RPMI8226 (cell line): Measurements from ENCODE around the gene DHX32.

Experiments
- DNase-seq: peaks from one replicate; pipeline ENCODE4 v3.0.0-alpha.2; 2015

The DHX32 gene

GRCh38 chr10:125801574-125801973 lies 79.5 kb downstream of the DHX32 start:
- no peak for DNase-seq

GRCh38 chr10:125799451-125800182 lies 81.5 kb downstream of the DHX32 start:
- no peak for DNase-seq

- DNase-seq, result no peak
These were observed 83.0 kb downstream of the DHX32 start for GRCh38 chr10:125797994-125798662.

- no peak for DNase-seq
These were observed 83.7 kb downstream of the DHX32 start for GRCh38 chr10:125797424-125797823.

GRCh38 chr10:125795637-125796190 lies 85.4 kb downstream of the DHX32 start:
- no peak for DNase-seq

- no peak for DNase-seq
These were observed 86.0 kb downstream of the DHX32 start for GRCh38 chr10:125795128-125795527.

- no peak for DNase-seq
These were observed 88.5 kb downstream of the DHX32 start for GRCh38 chr10:125792342-125793300.

- DNase-seq, result no peak
These were observed 92.7 kb downstream of the DHX32 start for GRCh38 chr10:125788156-125789034.
